Hepatic stellate cell (primary cell): ENCODE results near the gene NUB1.

Experiments used
- DNase-seq: peaks from one replicate; pipeline ENCODE4 v3.0.0; 2011; ENCODE audit warnings: low spot score

Gene NUB1

DNA sequence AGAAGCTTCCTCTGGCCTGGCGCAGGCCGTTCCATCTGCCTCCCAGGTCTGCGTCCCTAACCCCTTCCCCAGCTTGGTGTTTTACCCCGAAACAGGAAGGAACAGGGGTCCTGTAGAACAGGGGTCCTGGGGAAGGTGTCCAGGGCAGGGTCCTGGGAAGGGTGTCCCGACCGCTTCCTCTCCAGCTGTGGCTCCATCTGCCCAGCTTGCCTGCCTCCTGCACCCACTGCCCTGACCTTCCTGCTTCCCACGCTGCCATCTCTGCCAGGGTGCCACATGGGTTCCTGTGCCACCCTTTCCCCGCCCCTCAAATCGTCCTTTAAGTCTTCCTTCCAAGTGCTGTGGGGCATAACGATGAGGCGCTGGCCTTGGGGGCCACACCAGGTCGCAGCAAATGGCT, 35.8 kb downstream of the NUB1 start:
- no peak for DNase-seq

DNA sequence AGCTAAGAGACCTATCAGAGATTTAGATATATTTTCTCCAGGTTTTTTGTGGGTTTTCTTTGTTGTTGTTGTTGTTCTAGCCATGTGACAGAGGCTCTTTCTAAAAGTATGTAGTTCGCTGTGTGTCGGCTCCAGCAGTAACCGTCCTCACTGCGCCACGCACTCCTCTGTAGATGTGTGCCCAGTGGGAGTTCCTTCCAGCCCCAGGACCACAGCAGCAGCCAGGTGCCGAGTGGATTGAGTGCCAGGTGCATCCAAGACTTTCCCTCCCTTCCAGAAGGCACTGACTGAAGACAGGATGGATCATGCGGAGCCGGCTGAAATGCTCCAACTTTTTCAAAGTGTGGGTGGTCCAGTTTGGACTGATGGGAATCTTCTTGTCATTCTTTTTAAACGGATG, 36.4 kb downstream of the NUB1 start:
- no peak for DNase-seq

DNA sequence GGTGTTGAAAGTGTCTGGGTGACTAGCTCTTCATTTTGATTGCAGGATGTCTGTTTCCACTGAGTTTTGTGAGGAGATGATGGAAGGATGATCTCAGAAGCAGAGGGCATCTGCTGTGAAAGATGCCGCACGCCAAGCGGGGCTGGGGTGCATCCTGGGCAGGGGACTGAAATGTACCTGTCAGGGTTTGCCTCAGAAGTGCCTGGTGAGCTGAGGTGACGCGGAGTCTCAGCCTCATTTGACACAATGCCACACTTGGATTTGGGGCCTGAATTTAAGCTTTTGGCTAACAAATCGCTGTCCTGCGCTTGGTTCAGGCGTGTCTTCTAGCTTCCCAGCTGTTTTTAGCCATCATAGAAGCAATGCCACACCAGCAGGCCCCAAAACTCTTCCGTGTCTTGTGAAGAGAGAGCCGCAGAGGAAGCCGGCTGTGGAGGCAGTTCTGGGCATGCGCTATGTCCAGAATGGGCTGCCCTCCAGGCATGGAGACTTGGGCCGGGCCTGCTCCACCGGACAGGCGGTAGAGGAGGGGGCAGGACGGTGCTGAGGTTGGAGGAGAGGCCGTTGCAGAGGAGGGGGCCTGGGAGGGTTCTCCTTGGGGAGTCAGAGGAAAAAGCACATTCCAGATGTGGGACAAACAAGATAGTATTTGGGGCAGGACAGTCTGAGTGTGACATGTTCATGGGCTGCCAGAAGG, 37.0 kb downstream of the NUB1 start:
- no peak for DNase-seq

DNA sequence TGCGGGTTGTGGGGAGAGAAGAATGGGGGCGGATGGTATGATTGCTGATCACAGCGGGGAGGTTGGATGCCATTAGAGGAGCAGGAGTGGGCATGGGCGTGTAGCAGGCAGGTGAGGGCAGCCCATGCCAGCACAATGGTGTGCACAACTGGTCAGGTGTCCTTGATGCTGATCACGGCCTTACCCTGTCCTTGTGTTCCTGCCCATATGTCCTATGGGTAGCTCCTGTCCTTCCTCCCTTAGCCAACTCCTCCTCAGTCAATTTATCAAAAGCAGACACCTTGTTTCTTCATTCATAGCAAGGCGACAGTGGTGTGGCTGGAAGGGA, 37.5 kb downstream of the NUB1 start:
- no peak for DNase-seq

DNA sequence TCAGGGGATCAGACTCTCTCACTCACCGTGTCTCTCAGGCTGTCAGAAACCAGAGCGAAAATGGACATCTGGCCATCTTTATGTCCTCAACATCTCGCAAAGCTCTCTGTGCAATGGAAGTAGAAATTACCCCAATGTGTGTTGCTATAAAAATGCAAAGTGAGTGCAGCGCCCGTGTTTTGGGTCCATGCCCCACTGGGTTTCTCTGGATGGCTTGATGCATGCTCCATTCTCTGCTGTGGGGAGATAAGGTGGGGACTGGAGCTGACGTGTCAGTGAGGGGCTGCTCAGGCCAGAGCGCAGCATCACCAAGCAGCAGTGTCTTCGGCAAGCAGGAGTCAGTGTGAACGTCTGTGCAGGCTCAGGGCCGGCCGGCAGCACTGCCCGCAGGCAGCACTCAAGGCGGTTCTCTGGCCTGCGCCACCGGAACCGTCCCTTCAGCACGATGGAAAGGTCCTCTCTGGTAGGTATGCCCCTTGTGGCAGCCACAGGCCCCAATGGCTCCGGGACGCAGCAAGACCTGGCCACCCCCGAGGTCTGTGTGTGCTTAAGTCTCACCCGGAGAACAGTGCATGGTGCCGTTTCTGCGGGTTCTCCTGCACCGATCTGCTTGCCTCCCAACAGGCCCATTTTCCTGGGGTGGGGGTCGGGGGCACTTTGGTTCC, 38.1 kb downstream of the NUB1 start:
- no peak for DNase-seq

GRCh38 chr7:151380199-151381097, 38.8 kb downstream of the NUB1 start:
- no peak for DNase-seq

DNA sequence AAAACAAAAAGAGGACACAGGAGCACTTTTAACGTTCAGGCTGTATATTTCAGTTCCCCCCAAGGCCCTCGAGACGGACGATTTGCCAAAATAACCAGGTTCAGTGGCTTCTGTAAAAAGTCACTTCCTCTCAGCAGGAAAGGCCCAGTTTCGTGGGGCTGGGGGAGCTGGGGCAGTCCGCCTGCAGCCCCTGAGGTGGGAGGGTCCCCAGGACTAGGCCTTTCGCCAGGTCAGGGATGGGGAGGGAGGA, 39.4 kb downstream of the NUB1 start:
- DNase-seq: no peak

- no peak for DNase-seq
Observed at GRCh38 chr7:151381348-151382078, 39.9 kb downstream of the NUB1 start.

GRCh38 chr7:151382079-151382885, 40.7 kb downstream of the NUB1 start:
- DNase-seq: no peak

GRCh38 chr7:151383638-151384351, 42.2 kb downstream of the NUB1 start:
- DNase-seq: no peak

GRCh38 chr7:151384352-151384697, 42.7 kb downstream of the NUB1 start:
- no peak for DNase-seq

GRCh38 chr7:151384776-151385625, 43.4 kb downstream of the NUB1 start:
- DNase-seq: no peak

GRCh38 chr7:151385626-151386300, 44.2 kb downstream of the NUB1 start:
- DNase-seq: no peak

GRCh38 chr7:151386301-151387160, 44.9 kb downstream of the NUB1 start:
- DNase-seq: no peak

DNA sequence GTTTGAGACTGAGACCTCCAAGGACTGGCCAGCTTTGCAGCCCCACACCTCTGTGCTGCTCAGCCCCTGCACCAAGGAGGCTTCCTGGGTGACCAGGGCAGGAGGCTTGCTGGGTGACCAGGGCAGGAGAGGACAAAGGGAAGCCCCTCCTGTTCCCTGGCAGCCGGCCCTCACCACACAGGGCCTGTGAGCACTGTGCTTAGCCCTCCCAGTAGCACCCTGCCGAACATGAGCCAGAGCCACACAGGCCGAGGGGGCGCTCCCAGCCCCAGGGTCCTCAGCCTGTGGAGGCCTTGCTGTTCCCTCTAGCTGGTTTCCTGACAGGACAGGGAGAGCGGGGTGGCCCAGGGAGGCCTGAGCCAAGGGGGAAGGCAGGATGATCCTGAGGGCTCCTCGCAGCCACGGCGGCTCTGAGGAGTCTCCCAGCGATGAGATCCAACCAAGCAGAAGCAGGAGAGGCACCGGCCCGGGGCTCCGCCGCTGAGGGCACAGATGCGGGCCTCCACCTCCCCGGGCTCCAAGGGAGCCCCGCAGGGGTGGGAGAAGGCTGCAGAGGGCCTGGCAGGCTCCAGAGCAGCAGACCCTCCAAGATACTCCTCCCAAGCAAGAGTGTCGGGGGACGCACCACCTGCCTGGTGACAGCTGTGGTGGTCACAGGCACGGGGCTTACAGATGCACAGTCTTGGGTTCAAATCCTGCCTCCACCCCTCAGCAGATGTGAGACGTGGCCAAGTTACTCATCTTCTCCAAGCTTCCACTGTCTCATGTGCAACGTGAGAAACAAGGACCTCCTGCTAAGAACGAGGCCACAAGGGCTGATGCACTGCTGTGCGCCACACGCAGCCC, 45.8 kb downstream of the NUB1 start:
- DNase-seq: no peak

DNA sequence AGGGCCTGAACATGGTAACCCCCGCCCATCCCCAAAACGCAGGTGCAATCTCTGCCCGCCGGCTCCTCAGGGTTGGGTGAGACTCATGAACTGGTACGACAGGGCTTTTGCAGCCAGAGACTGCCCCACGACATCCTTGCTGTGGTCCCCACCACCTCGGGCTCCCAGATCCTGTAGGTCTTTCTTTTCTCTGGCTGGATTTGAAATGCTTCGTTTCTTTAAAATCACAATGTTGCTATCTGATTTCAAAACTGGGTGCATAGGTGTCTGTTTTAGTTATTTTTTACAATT, 46.3 kb downstream of the NUB1 start:
- DNase-seq: no peak

DNA sequence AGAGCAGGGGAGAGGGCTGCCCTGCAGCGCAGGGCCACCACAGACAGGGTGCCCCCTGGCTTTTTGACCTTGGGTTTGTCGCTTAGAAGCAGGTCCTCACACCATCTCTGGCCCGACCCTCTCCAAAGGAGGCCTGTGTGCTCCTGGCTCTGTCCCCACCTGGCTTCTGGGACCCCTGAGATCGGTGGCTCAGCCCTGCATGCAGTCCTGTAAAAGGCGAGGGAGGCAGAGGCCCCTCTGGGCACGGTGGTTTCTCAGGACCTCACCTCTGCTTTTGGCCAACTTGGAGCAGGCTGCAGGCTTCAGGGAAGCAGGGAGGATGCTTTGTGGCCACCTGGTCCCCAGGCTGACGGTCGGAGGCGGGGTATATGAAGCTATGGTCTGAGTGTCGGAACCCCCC, 46.8 kb downstream of the NUB1 start:
- DNase-seq: no peak
